Right lobe of liver (tissue), 6 donors: ENCODE measurements around the gene TEX13D. TPM values are rescaled to one million over a fixed set of nuclear protein-coding genes. Genes with fewer than 3 reads are reported as not detected.
"Not testable (repeated sequence)": the region's sequence is repeated elsewhere in the genome, so short reads cannot be mapped to it uniquely, and the experiment has no call there.

Source experiments
- ATAC-seq, 4 donors: fragments of 200-7000 bp; cut with Tn5 transposase; one replicate each; pipeline ENCODE4 v1.9.1; 2020; ENCODE audit warnings: mild to moderate bottlenecking in 4 of 4, moderate library complexity in 4 of 4
- DNase-seq, 3 donors: peaks; one replicate each; pipeline ENCODE4 v3.0.0-alpha.2; 2020
- H3K27ac ChIP-seq, 3 donors: fragments of 200-600 bp; one replicate each; pipeline ENCODE4 v1.8.0; 2022
- H3K27me3 ChIP-seq, 2 donors: fragments of 200-600 bp; one replicate each; pipeline ENCODE4 v1.8.0; 2022
- H3K36me3 ChIP-seq, 4 donors: fragments of 200-600 bp; sonication (generic) in 1 of 4; one replicate each; pipeline versions ENCODE4 v1.5.1 to v1.8.0; 2017 to 2022; ENCODE audit warnings: control low read depth in 1 of 4
- H3K4me1 ChIP-seq, 4 donors: fragments of 200-600 bp; sonication (generic) in 1 of 4; one replicate each; pipeline versions ENCODE4 v1.5.1 to v1.8.0; 2017 to 2022; ENCODE audit warnings: control low read depth in 1 of 4
- H3K4me3 ChIP-seq, 3 donors: fragments of 200-600 bp; one replicate each; pipeline ENCODE4 v1.8.0; 2022
- H3K9me3 ChIP-seq, 4 donors: fragments of 200-600 bp; sonication (generic) in 1 of 4; one replicate each; pipeline versions ENCODE4 v1.5.1 to v1.8.0; 2017 to 2022; ENCODE audit warnings: control low read depth in 1 of 4
- POLR2A ChIP-seq: fragments of 450-650 bp; IDR thresholded peaks from one replicate; pipeline ENCODE4 v1.6.1; 2017; ENCODE audit warnings: antibody characterized with exemption, mild to moderate bottlenecking
- WGBS: methylation state at CpG from one replicate; pipeline ENCODE4 v1.1.6; 2018; ENCODE audit warnings: low coverage, low lambda C conversion rate; ENCODE audit not compliant: insufficient coverage; ENCODE audit errors: missing lambda C conversion rate; 5-methylcytosine and 5-hydroxymethylcytosine counted together
- intact Hi-C, 2 donors: fragments of 100-400 bp; cut with DNase I; formaldehyde crosslinking; loops; one replicate each; pipeline versions ENCODE4 v1.11.2 to v1.14.1; 2022
- total RNA-seq, 6 experiments: library from RNA; depleted of rRNA in 2 of 6; stranded (reverse); fragments of >200 nt in 2 of 6; fragmentation: NEBNext Ultra II Directional in 3 of 6; extraction: Animal tissue kit (Norgen Biotek cat#: 25700) in 3 of 6; gene quantifications; one replicate each; pipeline versions ENCODE4 v1.1.0 to v1.2.4, GENCODE V29; 2016 to 2023
- TF ChIP-seq, protein P1 (sequence below), 4 donors: fragments of 200-600 bp in 3 of 4; fragments of 450-650 bp in 1 of 4; IDR thresholded peaks; one replicate each; pipeline versions ENCODE4 v1.5.1 to v1.8.0; 2016 to 2022; ENCODE audit warnings: antibody characterized with exemption in 4 of 4, mild to moderate bottlenecking in 2 of 4
- donor health status: DM: no; HTN: yes; CAD: no.
- donor health status: DM: no; HTN: no; CAD: no.
- donor health status: DM: no; HTN: no; CAD: no.
- donor health status: DM: no; HTN: yes; CAD: no.
- donor health status: DM: no; HTN: yes; CAD: no.

TEX13D gene
- total RNA-seq, 6 experiments from 2014 or later, result not detected

DNA sequence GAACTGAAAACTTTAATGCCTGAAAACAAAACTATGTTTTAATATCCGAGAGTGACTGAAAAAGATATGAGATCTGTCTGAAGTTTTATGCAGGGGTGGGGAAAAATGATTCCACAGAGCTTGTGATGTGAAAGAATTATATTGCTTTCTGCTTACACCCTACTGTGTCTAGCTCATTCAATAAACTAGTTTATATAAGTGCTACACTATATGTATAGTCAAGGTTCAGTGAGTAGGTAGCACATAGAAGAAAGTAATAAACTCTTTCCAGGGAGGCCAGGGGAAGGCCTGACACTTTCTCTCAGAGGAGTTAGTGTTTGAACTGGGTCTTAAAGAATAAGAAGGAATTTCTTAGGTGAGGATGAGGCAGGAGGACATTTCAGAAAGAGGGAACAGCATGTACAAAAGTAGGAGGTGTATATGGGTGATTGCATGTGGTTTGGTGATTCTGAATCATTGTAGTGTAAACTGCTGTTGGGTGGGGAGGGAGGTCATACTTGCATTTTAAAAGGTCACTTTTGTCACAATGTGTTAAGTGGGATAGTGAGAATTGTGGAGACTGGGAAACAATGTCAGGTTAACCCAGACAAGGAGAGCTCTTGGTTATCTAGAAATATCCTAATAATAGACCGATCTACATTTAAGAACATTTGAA is 25.1 kb upstream of the TEX13D start:
- no peak for TF ChIP-seq POLR2A
- TF ChIP-seq, protein P1, sequence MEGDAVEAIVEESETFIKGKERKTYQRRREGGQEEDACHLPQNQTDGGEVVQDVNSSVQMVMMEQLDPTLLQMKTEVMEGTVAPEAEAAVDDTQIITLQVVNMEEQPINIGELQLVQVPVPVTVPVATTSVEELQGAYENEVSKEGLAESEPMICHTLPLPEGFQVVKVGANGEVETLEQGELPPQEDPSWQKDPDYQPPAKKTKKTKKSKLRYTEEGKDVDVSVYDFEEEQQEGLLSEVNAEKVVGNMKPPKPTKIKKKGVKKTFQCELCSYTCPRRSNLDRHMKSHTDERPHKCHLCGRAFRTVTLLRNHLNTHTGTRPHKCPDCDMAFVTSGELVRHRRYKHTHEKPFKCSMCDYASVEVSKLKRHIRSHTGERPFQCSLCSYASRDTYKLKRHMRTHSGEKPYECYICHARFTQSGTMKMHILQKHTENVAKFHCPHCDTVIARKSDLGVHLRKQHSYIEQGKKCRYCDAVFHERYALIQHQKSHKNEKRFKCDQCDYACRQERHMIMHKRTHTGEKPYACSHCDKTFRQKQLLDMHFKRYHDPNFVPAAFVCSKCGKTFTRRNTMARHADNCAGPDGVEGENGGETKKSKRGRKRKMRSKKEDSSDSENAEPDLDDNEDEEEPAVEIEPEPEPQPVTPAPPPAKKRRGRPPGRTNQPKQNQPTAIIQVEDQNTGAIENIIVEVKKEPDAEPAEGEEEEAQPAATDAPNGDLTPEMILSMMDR (IDR thresholded peaks at IDR 0.05), result no peak
- no peak for ATAC-seq
- H3K9me3 ChIP-seq, result no peaks in the 10 kb centered on the region
- 42% methylated on average over 1 of the region's 2 CpGs for WGBS
- no peaks in the 10 kb centered on the region for H3K4me1 ChIP-seq
- intact Hi-C loops, result no loop called here
- no peak for DNase-seq
- H3K36me3 ChIP-seq, result no peaks in the 10 kb centered on the region
- no peak overlapping the region for H3K4me3 ChIP-seq
- no peak overlapping the region for H3K27ac ChIP-seq
- H3K27me3 ChIP-seq, result peaks cover 0 to 5% of the 10 kb centered on the region in 2 donors

DNA sequence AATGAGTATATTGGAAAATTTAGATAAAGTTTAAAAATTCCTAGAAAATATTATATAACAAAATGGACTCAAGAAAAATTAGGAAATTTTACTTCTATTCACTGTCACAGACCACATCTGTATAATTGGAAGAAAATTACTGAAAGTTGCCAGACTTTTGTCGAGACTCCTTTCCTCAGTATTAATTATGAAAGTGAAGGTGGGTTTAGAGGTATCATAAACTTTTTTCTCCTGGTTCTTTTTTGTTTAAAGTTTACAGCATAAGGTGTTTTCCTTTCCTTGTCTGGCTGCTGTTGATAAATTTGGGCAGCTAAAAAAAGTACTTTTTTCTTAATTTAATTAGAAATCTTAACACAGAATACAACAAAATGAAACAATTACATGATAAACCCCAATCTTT is 6.7 kb upstream of the TEX13D start:
- Histone ChIP-seq H3K27me3 (no peaks in the 10 kb centered on the region), H3K36me3 (no peaks in the 10 kb centered on the region), H3K4me1 (no peaks in the 10 kb centered on the region), H3K27ac (no peak overlapping the region), H3K9me3 (no peaks in the 10 kb centered on the region), H3K4me3 (no peak overlapping the region)
- ATAC-seq, result no peak
- no peak for DNase-seq
- intact Hi-C loops, result no loop called here
- TF ChIP-seq POLR2A, result no peak
- TF ChIP-seq, protein P1 (IDR thresholded peaks at IDR 0.05), result no peak
- WGBS, result 78% methylated on average over 1 of the region's 1 CpG

DNA sequence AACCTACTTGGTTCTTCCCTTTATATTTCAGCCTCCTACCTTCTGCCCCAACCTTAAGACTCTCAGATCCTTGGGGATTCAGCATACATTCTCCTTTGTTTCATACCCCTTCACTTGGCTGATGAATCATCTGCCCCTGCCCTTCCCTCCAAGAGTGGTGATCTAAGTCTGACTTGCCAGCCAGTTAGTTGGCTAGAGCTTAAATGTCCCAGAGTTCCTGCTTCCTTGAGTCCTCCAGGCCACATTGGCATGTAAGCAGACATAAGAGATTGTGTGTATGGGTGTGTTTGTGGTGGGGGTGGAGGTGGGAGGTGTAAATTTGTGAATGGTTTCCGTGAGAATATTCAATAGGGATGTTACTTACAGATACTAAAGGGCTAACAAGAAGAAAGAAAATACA is 3.7 kb upstream of the TEX13D start:
- Histone ChIP-seq H3K4me3 (no peak overlapping the region), H3K36me3 (no peaks in the 10 kb centered on the region), H3K9me3 (no peaks in the 10 kb centered on the region), H3K27me3 (no peaks in the 10 kb centered on the region), H3K27ac (no peak overlapping the region), H3K4me1 (no peaks in the 10 kb centered on the region)
- ATAC-seq (no peak), DNase-seq (no peak)
- intact Hi-C loops, result no loop called here
- WGBS, result 58% methylated on average over 1 of the region's 1 CpG
- TF ChIP-seq, protein P1 (IDR thresholded peaks at IDR 0.05), result no peak
- TF ChIP-seq POLR2A, result no peak

DNA sequence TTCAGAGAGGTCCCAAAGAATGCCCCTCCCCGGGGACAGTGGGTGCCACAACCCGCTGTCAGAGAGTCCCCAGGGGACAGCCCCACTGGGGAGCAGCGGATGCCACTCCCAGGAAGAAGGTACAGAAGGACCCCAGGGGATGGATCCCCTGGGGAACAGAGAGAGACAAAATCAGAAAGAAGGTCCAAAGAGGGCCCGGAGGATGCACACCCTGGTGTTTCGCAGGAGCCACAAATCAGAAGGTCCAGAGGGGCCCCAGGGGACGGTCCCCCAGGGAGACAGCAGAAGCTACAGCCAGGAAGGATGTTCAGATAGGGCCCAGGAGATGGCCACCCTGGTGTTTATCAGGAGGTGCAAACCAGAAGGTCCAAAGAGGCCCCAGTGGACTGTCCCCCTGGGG is 1.4 kb downstream of the TEX13D start:
- Histone ChIP-seq H3K9me3 (no peaks in the 10 kb centered on the region), H3K27ac (no peak overlapping the region), H3K4me1 (no peaks in the 10 kb centered on the region), H3K4me3 (no peak overlapping the region), H3K36me3 (no peaks in the 10 kb centered on the region), H3K27me3 (no peaks in the 10 kb centered on the region)
- 75% methylated on average over 4 of the region's 6 CpGs for WGBS
- TF ChIP-seq, protein P1 (IDR thresholded peaks at IDR 0.05), result no peak
- TF ChIP-seq POLR2A, result no peak
- no peak for ATAC-seq
- DNase-seq, result no peak
- intact Hi-C loops, result no loop called here

DNA sequence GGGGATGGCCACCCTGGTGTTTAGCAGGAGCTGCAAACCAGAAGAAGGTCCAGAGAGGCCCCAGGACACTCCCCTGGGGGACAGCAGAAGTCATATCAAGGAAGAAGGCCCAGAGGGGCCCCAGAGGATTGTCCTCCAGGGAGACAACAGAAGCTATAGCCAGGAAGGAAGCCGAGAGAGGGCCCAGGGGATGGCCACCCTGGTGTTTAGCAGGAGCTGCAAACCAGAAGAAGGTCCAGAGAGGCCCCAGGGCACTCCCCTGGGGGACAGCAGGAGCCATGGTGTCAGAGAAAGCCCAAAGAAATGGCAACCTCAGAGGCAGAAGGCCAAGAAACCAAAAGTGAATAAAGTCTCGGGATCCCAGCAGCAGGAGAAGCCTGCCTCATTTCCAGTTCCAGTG is 2.1 kb downstream of the TEX13D start:
- H3K36me3 ChIP-seq, ATAC-seq, H3K27me3 ChIP-seq, H3K9me3 ChIP-seq, H3K4me1 ChIP-seq, H3K27ac ChIP-seq, DNase-seq, intact Hi-C loops, H3K4me3 ChIP-seq: not testable (repeated sequence)
- 77% methylated on average over 2 of the region's 2 CpGs for WGBS
